Forelimb muscle (tissue), 1 donor: ENCODE results near the gene CD69. TPM values are rescaled to one million over a fixed set of nuclear protein-coding genes. Genes with fewer than 3 reads are reported as not detected.
"Not testable (repeated sequence)": the region's sequence is repeated elsewhere in the genome, so short reads cannot be mapped to it uniquely, and the experiment has no call there.

Experiments used
- DNase-seq: peaks from one replicate; pipeline ENCODE4 v3.0.0-alpha.2; 2013; ENCODE audit warnings: low read depth
- polyA plus RNA-seq: library from polyadenylated mRNA; unstranded; fragments of 120-200 nt; gene quantifications from one replicate; pipeline ENCODE4 v1.2.1, GENCODE V29; 2013; ENCODE audit not compliant: insufficient read length

CD69 gene
- polyA plus RNA-seq, 1 donor, result 0.61 TPM

GRCh38 chr12:9750276-9751203 is 10.2 kb downstream of the CD69 start:
- no peak for DNase-seq

- DNase-seq, result no peak
These were observed 11.1 kb downstream of the CD69 start for GRCh38 chr12:9749640-9750039.

- no peak for DNase-seq
These were observed 15.5 kb downstream of the CD69 start for GRCh38 chr12:9745199-9745598.

- DNase-seq, result no peak
These were observed 18.0 kb downstream of the CD69 start for GRCh38 chr12:9742661-9743060.

GRCh38 chr12:9741726-9742125 is 19.0 kb downstream of the CD69 start:
- no peak for DNase-seq

- DNase-seq, result no peak
These were observed 20.5 kb downstream of the CD69 start for GRCh38 chr12:9740106-9740750.

- DNase-seq, result not testable (repeated sequence)
These were observed 21.1 kb downstream of the CD69 start for GRCh38 chr12:9739404-9740105.

GRCh38 chr12:9738905-9739304 is 21.8 kb downstream of the CD69 start:
- not testable (repeated sequence) for DNase-seq

- no peak for DNase-seq
These were observed 23.6 kb downstream of the CD69 start for GRCh38 chr12:9736936-9737705.

GRCh38 chr12:9735601-9736000 is 25.1 kb downstream of the CD69 start:
- DNase-seq, result no peak

GRCh38 chr12:9732921-9733461 is 27.7 kb downstream of the CD69 start, which contains the start of gene CLECL1:
CLECL1 (minus strand) TSS chr12:9733097.
- DNase-seq, result no peak

GRCh38 chr12:9731797-9732196 is 28.9 kb downstream of the CD69 start:
- DNase-seq, result no peak

GRCh38 chr12:9731393-9731792 is 29.3 kb downstream of the CD69 start:
- DNase-seq, result no peak

GRCh38 chr12:9730591-9730990 is 30.1 kb downstream of the CD69 start:
- no peak for DNase-seq

- no peak for DNase-seq
These were observed 30.7 kb downstream of the CD69 start for GRCh38 chr12:9730011-9730410.

- DNase-seq, result no peak
These were observed 31.6 kb downstream of the CD69 start for GRCh38 chr12:9729082-9729481.

- no peak for DNase-seq
These were observed 32.9 kb downstream of the CD69 start for GRCh38 chr12:9727813-9728212.

- no peak for DNase-seq
These were observed 35.4 kb downstream of the CD69 start for GRCh38 chr12:9725213-9725870.

GRCh38 chr12:9724023-9724422 is 36.7 kb downstream of the CD69 start:
- DNase-seq, result no peak

GRCh38 chr12:9721394-9722092 is 39.2 kb downstream of the CD69 start:
- no peak for DNase-seq
